Activated B cell treated with CpG ODN at 0.5 μM for 24 hours (primary cell): ENCODE results near the gene CD151. TPM values are rescaled to one million over a fixed set of nuclear protein-coding genes. Genes with fewer than 3 reads are reported as not detected.

ENCODE experiments used
- ATAC-seq: fragments of 200-7000 bp; cut with Tn5 transposase; one replicate; pipeline ENCODE4 v1.10.0; 2021; ENCODE audit warnings: low read depth, mild to moderate bottlenecking, moderate library complexity
- CTCF ChIA-PET: fragments of 350-600 bp; sonication (Branson Sonifier 250); formaldehyde crosslinking; loops from one replicate; lab custom pipeline; 2021; ENCODE audit warnings: antibody characterized with exemption; lab: Charles Lee
- POLR2A ChIA-PET: fragments of 350-600 bp; sonication (Branson Sonifier 250); formaldehyde crosslinking; loops from one replicate; lab custom pipeline; 2021; ENCODE audit warnings: antibody characterized with exemption; lab: Charles Lee
- DNase-seq: peaks from one replicate; pipeline ENCODE4 v3.0.0; 2022
- H3K27ac Mint-ChIP-seq: one replicate; pipeline ENCODE4 v1.8.0; 2020; ENCODE audit warnings: mixed read lengths
- H3K27me3 Mint-ChIP-seq: one replicate; pipeline ENCODE4 v1.8.0; 2021; ENCODE audit warnings: mixed read lengths
- H3K36me3 Mint-ChIP-seq: one replicate; pipeline ENCODE4 v1.8.0; 2021; ENCODE audit warnings: low read depth, mixed read lengths
- H3K4me1 Mint-ChIP-seq: one replicate; pipeline ENCODE4 v1.8.0; 2021; ENCODE audit warnings: mixed read lengths
- H3K4me3 Mint-ChIP-seq: one replicate; pipeline ENCODE4 v1.8.0; 2020; ENCODE audit warnings: mild to moderate bottlenecking, mixed read lengths
- H3K9me3 Mint-ChIP-seq: one replicate; pipeline ENCODE4 v1.8.0; 2020; ENCODE audit warnings: mixed read lengths
- intact Hi-C: fragments of 100-400 bp; cut with micrococcal nuclease; formaldehyde crosslinking; loops from one replicate; pipeline ENCODE4 v1.15.1; 2024
- total RNA-seq: library from RNA; stranded (reverse); gene quantifications from 2 replicates; pipeline ENCODE4 v1.2.3, GENCODE V29; 2022
- TF ChIP-seq, protein P1 (sequence below): fragments of 200-600 bp; IDR thresholded peaks from one replicate; pipeline ENCODE4 v1.8.0; 2022; ENCODE audit warnings: antibody characterized with exemption, mild to moderate bottlenecking

The CD151 gene
- total RNA-seq, 1 donor from 2014 or later: 14.4 TPM

DNA sequence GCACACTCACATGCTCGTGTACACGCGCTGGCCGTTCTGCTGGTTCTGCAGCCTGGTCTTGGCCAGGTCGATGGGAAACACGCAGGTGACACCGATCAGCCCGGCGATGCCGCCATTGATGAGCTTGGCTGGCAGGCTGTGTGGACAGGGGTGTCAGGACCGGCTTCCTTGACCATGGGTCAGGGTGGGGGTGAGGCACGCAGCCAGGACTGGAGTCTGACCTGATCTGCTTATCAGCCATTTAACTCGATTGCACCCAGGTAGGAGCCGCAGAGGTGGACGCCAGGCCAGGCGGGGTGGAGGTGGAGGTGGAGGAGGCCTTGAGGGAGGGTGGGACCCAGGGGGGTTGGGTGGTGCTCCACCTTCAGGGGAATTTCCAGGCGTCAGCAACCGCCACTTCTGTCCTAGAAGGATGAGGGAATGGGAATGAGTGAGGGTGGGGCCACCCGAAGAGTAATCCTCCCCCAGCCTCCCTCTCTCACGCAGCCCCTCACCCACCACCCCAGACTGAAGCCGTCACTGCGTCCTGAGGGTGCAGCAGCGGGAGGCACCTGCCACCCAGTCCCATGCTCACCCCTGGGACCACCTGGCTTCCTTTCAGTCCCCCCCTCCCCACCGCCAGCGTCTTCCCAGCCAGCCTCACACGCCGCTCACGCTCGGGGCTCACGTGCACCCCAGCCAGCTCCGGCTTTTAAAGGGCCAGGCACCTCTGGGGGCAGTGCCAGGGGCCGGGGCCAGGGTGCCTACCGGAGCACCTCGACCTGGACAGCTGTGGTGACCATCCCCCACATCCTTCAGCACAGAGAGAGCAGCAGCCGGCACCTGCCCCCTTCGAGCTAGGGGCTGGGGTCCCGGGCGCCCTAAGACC lies 37.8 kb upstream of the CD151 start:
- intact Hi-C loops: loop anchor here (5.0 kb wide), 2 partner anchors 37 to 727 kb away; partner anchors contain the start of gene CD151
- POLR2A ChIA-PET: interaction anchor here (1.1 to 3.8 kb wide), 7 partner anchors 14 to 98 kb away, joined by 4 to 37 read pairs (median 15); partner anchors contain the start of genes GATD1, PNPLA2, POLR2L and RPLP2
- TF ChIP-seq, protein P1, sequence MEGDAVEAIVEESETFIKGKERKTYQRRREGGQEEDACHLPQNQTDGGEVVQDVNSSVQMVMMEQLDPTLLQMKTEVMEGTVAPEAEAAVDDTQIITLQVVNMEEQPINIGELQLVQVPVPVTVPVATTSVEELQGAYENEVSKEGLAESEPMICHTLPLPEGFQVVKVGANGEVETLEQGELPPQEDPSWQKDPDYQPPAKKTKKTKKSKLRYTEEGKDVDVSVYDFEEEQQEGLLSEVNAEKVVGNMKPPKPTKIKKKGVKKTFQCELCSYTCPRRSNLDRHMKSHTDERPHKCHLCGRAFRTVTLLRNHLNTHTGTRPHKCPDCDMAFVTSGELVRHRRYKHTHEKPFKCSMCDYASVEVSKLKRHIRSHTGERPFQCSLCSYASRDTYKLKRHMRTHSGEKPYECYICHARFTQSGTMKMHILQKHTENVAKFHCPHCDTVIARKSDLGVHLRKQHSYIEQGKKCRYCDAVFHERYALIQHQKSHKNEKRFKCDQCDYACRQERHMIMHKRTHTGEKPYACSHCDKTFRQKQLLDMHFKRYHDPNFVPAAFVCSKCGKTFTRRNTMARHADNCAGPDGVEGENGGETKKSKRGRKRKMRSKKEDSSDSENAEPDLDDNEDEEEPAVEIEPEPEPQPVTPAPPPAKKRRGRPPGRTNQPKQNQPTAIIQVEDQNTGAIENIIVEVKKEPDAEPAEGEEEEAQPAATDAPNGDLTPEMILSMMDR: no peak
- H3K27ac Mint-ChIP-seq: no peak overlapping the region
- H3K9me3 Mint-ChIP-seq: no peaks in the 10 kb centered on the region
- peak overlapping the region; percentile 58 for H3K4me3 Mint-ChIP-seq
- peaks cover 21% of the 10 kb centered on the region for H3K36me3 Mint-ChIP-seq
- no peaks in the 10 kb centered on the region for H3K27me3 Mint-ChIP-seq
- no peak for ATAC-seq
- H3K4me1 Mint-ChIP-seq: peaks cover 22% of the 10 kb centered on the region
- DNase-seq: no peak
- CTCF ChIA-PET: no interaction called here

GRCh38 chr11:795634-796564 lies 36.9 kb upstream of the CD151 start:
- no peaks in the 10 kb centered on the region for H3K9me3 Mint-ChIP-seq
- POLR2A ChIA-PET: interaction anchor here (0.5 to 3.8 kb wide), 14 partner anchors 12 to 289 kb away, joined by 3 to 37 read pairs (median 4); partner anchors contain the start of genes GATD1, LRRC56, PHRF1 and PNPLA2
- intact Hi-C loops: loop anchor here (1.0 to 5.0 kb wide), 9 partner anchors 19 to 726 kb away; partner anchors contain the start of genes CD151, DEAF1, GATD1 and LMNTD2
- peaks cover 22% of the 10 kb centered on the region for H3K4me1 Mint-ChIP-seq
- H3K4me3 Mint-ChIP-seq: peak overlapping the region; percentile 93
- peaks cover 23% of the 10 kb centered on the region for H3K36me3 Mint-ChIP-seq
- ATAC-seq: peak; percentile 55
- peak; percentile 57 for DNase-seq
- H3K27ac Mint-ChIP-seq: peak overlapping the region; percentile 86
- TF ChIP-seq, protein P1: no peak
- H3K27me3 Mint-ChIP-seq: no peaks in the 10 kb centered on the region
- CTCF ChIA-PET: interaction anchor here (1.1 kb wide), 1 partner anchor 12 kb away, joined by 3 read pairs; no protein-coding TSS in a partner anchor

DNA sequence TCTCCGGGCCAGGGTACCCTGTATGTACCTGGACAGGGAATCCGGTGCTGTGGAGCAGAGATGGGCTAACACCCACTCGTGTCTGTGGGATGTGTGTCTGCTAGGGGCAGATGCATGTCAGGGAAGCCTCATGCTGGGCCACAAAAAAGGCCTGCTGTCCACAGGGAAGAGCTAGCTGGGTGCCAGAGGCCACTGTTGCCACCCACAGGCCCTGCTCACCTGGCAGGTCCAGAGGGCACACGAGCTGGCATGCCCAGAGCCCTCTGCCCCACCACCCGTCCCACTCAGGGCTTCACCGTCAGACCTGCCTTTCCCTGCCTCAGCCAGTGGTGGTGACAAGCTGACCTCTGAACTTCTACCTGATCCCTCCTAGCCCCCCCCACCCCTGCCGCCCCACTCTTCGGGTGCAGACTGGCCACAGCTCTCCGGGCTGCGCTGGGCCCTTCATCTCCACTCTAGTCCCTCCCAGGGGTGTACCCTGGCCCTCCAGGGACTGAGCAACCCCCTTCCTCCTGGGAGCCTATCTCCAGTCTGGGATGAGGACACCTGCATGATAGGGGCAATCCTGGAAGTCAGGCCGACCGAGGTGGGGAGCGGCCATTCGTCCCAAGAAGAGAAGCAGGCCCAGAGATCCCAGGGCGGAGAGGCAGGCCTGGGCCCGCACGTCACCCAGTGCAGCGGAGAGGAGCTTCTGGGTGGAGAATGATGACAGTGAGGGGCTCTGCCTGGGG lies 36.0 kb upstream of the CD151 start:
- ChIA-PET POLR2A (interaction anchor here (0.6 to 3.8 kb wide), 13 partner anchors 12 to 290 kb away, joined by 3 to 37 read pairs (median 4); partner anchors contain the start of genes GATD1, LRRC56, PHRF1 and PNPLA2), CTCF (interaction anchor here (1.1 kb wide), 1 partner anchor 13 kb away, joined by 3 read pairs; no protein-coding TSS in a partner anchor)
- intact Hi-C loops: loop anchor here (1.0 to 5.0 kb wide), 12 partner anchors 9 to 726 kb away; partner anchors contain the start of genes CD151, DEAF1, GATD1 and LMNTD2
- Mint-ChIP-seq H3K9me3 (no peaks in the 10 kb centered on the region), H3K4me1 (peaks cover 22% of the 10 kb centered on the region), H3K27ac (peak overlapping the region; percentile 86), H3K36me3 (peaks cover 20% of the 10 kb centered on the region), H3K4me3 (peak overlapping the region; percentile 93), H3K27me3 (no peaks in the 10 kb centered on the region)
- ATAC-seq (no peak), DNase-seq (no peak)
- TF ChIP-seq, protein P1: no peak

- Mint-ChIP-seq H3K27me3 (no peaks in the 10 kb centered on the region), H3K4me3 (peak overlapping the region; percentile 93), H3K4me1 (peaks cover 22% of the 10 kb centered on the region), H3K9me3 (no peaks in the 10 kb centered on the region), H3K36me3 (peaks cover 16% of the 10 kb centered on the region), H3K27ac (peak overlapping the region; percentile 86)
- intact Hi-C loops: loop anchor here (1.0 to 5.0 kb wide), 12 partner anchors 8 to 725 kb away; partner anchors contain the start of genes CD151, DEAF1, LRRC56 and PIDD1
- TF ChIP-seq, protein P1: no peak
- DNase-seq (peak; percentile 60), ATAC-seq (peak; percentile 46)
- POLR2A ChIA-PET: interaction anchor here (0.6 to 3.8 kb wide), 11 partner anchors 12 to 291 kb away, joined by 3 to 37 read pairs (median 5); partner anchors contain the start of genes GATD1, LRRC56, PNPLA2 and RNH1
- CTCF ChIA-PET: no interaction called here
Observed at GRCh38 chr11:797296-798092, 35.3 kb upstream of the CD151 start.
